Activated CD8-positive, alpha-beta memory T cell treated with anti-CD3 and anti-CD28 coated beads, Interleukin-2, amount 50 U/mL, for 1 hour (primary cell): Measurements from ENCODE around the gene LRIG1.
"Not testable (repeated sequence)": the region's sequence is repeated elsewhere in the genome, so short reads cannot be mapped to it uniquely, and the experiment has no call there.

Source experiments
- DNase-seq: peaks from one replicate; pipeline ENCODE4 v3.0.0-alpha.2; 2020; ENCODE audit errors: extremely low read depth

LRIG1 gene

GRCh38 chr3:66421893-66422292, 78.9 kb downstream of the LRIG1 start:
- DNase-seq: not testable (repeated sequence)

DNA sequence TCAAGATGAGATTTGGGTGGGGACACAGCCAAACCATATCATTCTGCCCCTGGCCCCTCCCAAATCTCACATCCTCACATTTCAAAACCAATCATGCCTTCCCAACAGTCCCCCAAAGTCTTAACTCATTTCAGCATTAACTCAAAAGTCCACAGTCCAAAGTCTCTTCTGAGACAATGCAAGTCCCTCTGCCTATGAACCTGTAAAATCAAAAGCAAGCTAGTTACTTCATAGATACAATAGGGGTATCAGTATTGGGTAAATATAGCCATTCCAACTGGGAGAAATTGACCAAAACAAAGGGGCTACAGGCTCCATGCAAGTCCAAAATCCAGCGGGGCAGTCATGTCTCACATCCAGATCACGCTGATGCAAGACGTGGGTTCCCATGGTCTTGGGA, 79.7 kb downstream of the LRIG1 start:
- not testable (repeated sequence) for DNase-seq

DNA sequence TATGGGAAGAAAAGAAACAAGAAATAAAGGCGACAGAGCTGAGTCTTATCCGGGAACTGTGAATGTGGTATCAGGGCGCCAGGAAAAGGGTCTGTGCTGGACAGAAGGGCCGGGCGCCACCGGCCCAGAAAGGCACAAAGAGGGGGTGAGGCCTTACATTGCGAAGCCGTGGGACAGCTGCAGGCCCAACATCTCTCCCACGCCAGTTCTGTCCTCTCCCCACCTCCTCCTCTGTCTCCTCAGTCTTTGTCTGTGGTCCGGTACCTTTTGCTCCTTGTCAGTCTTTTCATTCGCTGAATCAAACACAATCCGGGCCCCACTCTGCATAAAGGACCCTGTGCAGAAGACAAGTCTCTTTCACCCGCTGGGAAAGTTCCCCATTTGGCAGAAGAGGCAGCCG, 81.8 kb downstream of the LRIG1 start:
- no peak for DNase-seq

GRCh38 chr3:66418475-66418931, 82.3 kb downstream of the LRIG1 start:
- no peak for DNase-seq

DNA sequence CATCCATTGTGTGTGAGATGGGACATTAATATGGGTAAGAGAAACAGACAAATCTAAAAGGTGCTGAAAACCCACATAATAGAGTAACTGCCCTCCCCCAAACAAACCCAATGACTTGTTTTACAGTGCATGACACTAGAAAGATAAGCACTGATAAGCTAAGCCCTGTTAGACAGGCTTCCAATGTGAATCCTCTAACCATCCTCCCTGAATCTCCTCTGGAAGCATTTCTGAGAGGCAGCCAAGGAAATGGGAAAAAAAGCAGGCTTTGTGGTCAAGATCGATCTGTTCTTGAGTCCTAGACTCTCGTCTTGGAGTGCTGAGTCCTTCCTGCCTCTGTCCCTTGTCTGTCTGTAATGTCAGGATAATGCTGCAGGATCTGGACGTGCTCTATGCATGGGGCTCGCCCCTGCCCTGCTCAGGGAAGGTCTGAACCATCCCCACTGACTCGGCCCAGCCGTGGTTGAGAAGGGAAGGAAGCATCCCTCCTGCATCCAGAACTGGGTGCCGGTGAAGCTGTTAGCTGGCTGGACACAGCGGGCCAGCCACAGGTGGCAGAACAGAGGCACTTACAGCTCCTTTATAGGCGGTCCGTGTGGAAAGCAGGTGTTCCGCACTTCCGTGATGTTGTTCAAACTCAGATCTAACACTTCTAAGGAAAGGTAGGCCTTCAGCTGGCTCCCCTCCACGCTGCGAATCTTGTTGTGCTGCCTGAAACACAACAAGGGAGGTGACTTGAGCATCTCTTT, 84.1 kb downstream of the LRIG1 start:
- DNase-seq: no peak

GRCh38 chr3:66415867-66416428, 84.9 kb downstream of the LRIG1 start:
- no peak for DNase-seq

DNA sequence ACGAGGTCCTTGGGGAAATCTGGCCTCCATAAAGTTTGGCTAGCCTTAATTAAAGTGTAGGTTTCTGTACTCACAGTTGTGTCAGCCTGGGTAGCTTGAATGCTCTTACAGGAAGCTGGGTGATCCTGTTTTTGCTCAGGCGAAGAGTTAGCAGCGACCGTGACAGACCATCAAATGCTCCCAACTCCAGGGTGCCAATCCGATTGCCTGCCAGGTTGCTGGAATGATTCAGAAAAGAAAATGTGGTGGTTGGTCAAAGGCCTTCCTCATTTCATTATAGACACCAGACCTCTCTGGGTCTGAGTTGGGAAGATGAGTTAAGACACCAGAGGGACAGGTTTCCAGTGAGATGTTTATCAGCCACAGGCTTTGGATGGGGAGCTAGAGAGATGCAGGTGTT, 86.0 kb downstream of the LRIG1 start:
- DNase-seq: no peak

DNA sequence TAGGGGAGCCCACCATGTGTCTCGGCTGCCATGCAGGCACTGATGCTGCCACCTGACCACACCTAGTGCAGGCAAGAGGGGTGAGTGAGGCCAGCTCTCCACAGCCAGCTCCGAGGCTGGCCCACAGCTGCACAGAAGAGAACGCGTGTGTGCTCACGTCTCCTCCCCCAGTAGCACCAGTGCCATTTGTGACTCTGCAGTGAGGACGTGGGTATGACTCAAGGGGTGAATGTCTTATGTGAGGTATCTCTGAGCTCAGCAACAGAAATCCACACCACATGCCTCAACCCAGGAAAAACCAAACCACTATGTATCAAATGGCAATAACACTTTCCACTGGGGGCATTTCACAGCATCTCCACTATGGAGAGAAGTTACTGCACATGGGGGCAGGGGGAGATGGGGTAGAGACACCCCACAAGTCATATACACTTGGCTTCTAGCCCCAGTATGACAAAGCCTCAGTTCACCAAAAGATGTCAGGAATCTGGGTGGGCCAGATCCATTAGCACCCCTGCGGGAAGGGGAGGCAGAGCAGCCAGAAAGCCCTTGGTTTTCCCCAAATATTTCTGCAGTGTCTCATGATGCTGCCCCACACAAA, 87.6 kb downstream of the LRIG1 start:
- DNase-seq: no peak

- DNase-seq: no peak
Measured at GRCh38 chr3:66411961-66412887, 88.6 kb downstream of the LRIG1 start.

- DNase-seq: no peak
Measured at GRCh38 chr3:66411474-66411873, 89.3 kb downstream of the LRIG1 start.

GRCh38 chr3:66410976-66411375, 89.8 kb downstream of the LRIG1 start:
- no peak for DNase-seq

DNA sequence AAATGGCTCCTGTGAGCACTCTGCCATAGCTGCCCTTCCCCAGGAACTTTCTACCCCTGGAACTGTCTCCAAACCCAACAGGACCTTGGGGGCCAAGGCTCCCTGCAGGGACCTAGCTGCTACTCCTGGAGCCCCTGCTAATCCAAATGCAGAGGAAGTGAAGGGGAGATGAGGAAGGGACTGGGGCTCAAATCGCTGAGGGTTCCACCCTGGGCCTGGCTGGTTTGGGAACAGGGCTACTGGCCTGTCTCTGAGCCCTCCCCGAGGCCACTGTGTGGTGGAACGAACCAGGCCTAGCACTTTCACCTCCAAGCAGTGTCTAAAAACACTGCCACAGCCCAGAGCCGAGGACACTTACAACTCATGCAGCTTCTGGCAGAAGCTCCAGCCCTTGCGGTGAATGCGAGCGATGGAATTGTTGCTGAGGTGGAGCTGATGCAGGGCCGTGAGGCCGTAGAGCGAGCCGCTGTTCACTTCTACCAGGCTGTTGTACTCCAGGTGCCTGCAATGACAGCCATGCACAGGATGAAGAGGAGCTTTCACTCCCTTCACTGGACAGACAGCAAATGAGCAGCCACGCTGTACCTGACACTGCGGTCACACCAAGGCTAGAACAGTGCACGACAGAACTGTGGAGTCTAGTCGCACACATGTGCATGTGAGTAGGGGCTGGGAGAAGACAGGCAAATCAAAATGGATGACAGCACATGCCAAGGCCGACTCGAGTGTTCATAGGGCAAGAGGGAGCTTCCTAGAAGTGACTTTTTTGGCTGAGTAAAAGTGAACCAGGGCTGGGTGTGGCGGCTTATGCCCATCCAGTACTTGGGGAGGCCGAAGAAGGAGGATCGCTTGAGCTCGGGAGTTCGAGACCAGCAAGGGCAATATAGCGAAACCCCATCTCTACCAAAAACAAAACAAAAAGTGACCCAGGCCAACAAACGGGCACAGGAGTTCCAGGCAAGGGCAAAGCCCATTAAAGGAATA, 90.8 kb downstream of the LRIG1 start:
- DNase-seq: no peak

- peak; percentile 36 for DNase-seq
Measured at GRCh38 chr3:66407611-66408218, 93.1 kb downstream of the LRIG1 start.

- DNase-seq: no peak
Measured at GRCh38 chr3:66406831-66407610, 93.8 kb downstream of the LRIG1 start.

DNA sequence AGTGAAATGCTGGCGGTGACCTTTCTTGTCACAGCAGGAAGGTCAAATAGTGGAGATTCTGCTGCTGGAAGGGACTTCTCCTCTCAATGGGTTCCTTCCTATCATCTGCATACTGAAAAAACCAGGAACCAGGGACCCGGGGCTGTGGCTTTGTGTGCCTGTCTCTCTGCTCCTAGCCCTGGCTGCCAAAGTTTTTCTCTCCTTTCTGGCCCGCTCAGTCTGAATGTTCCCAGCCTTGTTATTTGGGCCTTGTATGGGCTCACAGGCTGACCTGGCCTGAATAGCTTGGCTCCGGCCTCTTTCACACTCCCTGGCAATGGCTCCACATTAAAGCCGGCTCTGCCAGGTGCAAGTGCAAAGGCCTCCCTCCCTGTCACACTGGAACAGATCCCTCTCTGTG, 94.7 kb downstream of the LRIG1 start:
- DNase-seq: no peak

DNA sequence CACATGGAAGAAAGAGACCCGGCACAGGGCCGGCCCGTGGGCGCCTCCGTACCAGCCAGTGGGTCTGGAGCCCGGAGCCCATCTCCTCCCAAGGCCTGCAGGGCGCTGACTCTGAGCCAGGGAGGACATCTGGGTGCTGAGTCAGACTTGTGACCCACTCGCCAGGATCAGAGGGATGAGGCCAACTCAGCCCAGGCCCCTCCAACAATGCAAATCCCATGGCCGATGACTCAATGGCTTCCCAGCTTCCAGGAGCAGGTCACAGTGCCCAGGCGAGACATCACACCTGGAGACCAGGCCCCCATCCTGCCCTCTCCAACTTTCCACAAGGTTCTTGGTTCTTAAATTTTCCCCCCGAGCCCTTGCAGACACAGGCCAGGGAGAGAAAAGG, 95.1 kb downstream of the LRIG1 start:
- no peak for DNase-seq

DNA sequence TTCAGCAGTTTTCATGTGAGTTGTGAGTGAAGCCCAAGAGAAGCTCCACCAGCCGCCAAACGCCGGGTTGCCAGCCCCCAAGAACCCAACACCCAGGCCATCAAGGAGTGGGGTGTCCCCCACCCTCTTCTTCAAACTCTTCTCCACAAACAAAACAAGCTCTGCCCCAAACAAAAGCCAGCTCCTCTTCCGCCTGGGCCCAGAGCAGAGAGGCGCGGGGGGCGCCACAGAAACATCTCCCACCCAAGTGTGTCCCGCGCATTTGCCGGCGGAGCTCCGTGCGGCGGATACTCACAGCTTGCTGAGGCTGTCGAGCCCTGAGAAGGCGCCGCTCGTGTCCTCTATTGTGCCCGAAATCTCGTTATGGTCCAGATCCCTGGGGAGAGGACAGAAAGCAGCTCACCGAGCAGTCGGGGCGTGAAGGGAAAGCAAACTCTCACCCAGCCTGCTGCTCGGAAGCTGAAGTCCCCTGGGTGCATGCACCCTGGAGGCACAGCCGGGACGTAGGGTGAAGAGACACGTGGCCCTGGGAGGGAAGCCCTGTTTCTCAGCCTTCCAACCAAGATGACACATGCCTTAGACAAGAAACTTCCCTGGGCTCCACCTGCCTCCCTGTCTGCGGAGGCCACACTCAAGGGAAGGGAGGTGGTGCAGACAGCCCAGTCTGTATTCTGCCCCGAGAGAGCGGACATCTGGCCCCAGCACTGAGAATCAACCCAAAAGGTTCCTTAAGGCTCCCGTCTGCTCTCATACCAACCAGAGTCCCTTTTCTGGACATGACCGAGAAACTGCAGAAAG, 95.7 kb downstream of the LRIG1 start:
- no peak for DNase-seq

- no peak for DNase-seq
Measured at GRCh38 chr3:66404197-66404596, 96.6 kb downstream of the LRIG1 start.
